Esophagus squamous epithelium (tissue), 5 donors: ENCODE results near the gene CNDP2. TPM values are rescaled to one million over a fixed set of nuclear protein-coding genes. Genes with fewer than 3 reads are reported as not detected.

Experiments used
- DNase-seq: peaks from one replicate; lab custom pipeline; 2025; lab: John Stamatoyannopoulos, UW
- H3K27ac ChIP-seq, 4 donors: fragments of 200-600 bp; sonication (generic); one replicate each; pipeline ENCODE4 v1.5.1; 2016 to 2019; ENCODE audit warnings: mild to moderate bottlenecking in 1 of 4
- H3K27me3 ChIP-seq, 4 donors: fragments of 200-600 bp; sonication (generic); 1 replicate in 3 of 4; 2 replicates in 1 of 4; pipeline versions ENCODE4 v1.5.1 to v1.6.0; 2017 to 2021; ENCODE audit warnings: antibody characterized with exemption in 1 of 4
- H3K36me3 ChIP-seq, 3 donors: fragments of 200-600 bp; sonication (generic); one replicate each; pipeline ENCODE4 v1.5.1; 2016 to 2019
- H3K4me1 ChIP-seq, 3 donors: fragments of 200-600 bp; sonication (generic); one replicate each; pipeline ENCODE4 v1.5.1; 2017 to 2019
- H3K4me3 ChIP-seq, 4 donors: fragments of 200-600 bp; sonication (generic); 1 replicate in 3 of 4; 2 replicates in 1 of 4; pipeline ENCODE4 v1.5.1; 2016 to 2019; ENCODE audit warnings: mild to moderate bottlenecking in 2 of 4, moderate library complexity in 1 of 4
- H3K9me3 ChIP-seq, 3 donors: fragments of 200-600 bp; sonication (generic); one replicate each; pipeline ENCODE4 v1.5.1; 2016 to 2019
- CTCF ChIP-seq, 6 experiments: fragments of 450-650 bp in 4 of 6; fragments of 200-600 bp in 2 of 6; sonication (generic) in 2 of 6; IDR thresholded peaks; one replicate each; pipeline ENCODE4 v1.5.1; 2016 to 2019; ENCODE audit warnings: antibody characterized with exemption in 6 of 6, mild to moderate bottlenecking in 4 of 6, moderate library complexity in 4 of 6
- POLR2A ChIP-seq, 4 donors: fragments of 450-650 bp; IDR thresholded peaks; one replicate each; pipeline ENCODE4 v1.6.1; 2017; ENCODE audit warnings: antibody characterized with exemption in 4 of 4, mild to moderate bottlenecking in 4 of 4, moderate library complexity in 3 of 4
- WGBS, 2 donors: methylation state at CpG; one replicate each; pipeline ENCODE4 v1.1.5; 2018; 5-methylcytosine and 5-hydroxymethylcytosine counted together
- intact Hi-C: fragments of 100-400 bp; cut with DNase I; formaldehyde crosslinking; loops from one replicate; pipeline ENCODE4 v1.15.0; 2022
- total RNA-seq, 4 donors: library from RNA; depleted of rRNA; stranded (reverse); fragments of >200 nt; gene quantifications; one replicate each; pipeline ENCODE4 v1.1.0, GENCODE V29; 2016
- donor health status: DM: yes; HTN: yes; CAD: no.

The CNDP2 gene
- total RNA-seq, 4 donors from 2014 or later: 66.6 to 136 (median 87.9) TPM

GRCh38 chr18:74525741-74526140 lies 29.6 kb downstream of the CNDP2 start:
- no peak overlapping the region for H3K4me3 ChIP-seq
- no peaks in the 10 kb centered on the region for H3K4me1 ChIP-seq
- H3K9me3 ChIP-seq: no peaks in the 10 kb centered on the region
- H3K27me3 ChIP-seq: no peaks in the 10 kb centered on the region
- TF ChIP-seq CTCF (IDR thresholded peaks at IDR 0.05) (no peak), POLR2A (IDR thresholded peaks at IDR 0.05) (no peak)
- no peak for DNase-seq
- H3K36me3 ChIP-seq: peaks cover 0 to 11% (median 8%) of the 10 kb centered on the region in 3 donors
- WGBS, 2 donors: 85 to 100% methylated on average over 2 of the region's 9 CpGs
- no peak overlapping the region for H3K27ac ChIP-seq
- intact Hi-C loops: no loop called here

GRCh38 chr18:74526488-74526887 lies 30.3 kb downstream of the CNDP2 start:
- no peak for TF ChIP-seq POLR2A (IDR thresholded peaks at IDR 0.05)
- no peak overlapping the region for H3K27ac ChIP-seq
- H3K9me3 ChIP-seq: no peaks in the 10 kb centered on the region
- no peaks in the 10 kb centered on the region for H3K4me1 ChIP-seq
- H3K27me3 ChIP-seq: no peaks in the 10 kb centered on the region
- H3K4me3 ChIP-seq: no peak overlapping the region
- DNase-seq: no peak
- H3K36me3 ChIP-seq: peaks cover 0 to 4% (median under 1%) of the 10 kb centered on the region in 3 donors
- WGBS, 2 donors: 20 to 38% methylated on average over 2 of the region's 2 CpGs
- intact Hi-C loops: no loop called here

- TF ChIP-seq POLR2A (IDR thresholded peaks at IDR 0.05): no peak
- TF ChIP-seq CTCF (IDR thresholded peaks at IDR 0.05): no peak
- Histone ChIP-seq H3K27me3 (no peaks in the 10 kb centered on the region), H3K27ac (no peak overlapping the region), H3K9me3 (no peaks in the 10 kb centered on the region), H3K4me1 (no peaks in the 10 kb centered on the region), H3K36me3 (no peaks in the 10 kb centered on the region), H3K4me3 (no peak overlapping the region)
- intact Hi-C loops: no loop called here
- no peak for DNase-seq
- 59 to 90% methylated on average over 1 of the region's 1 CpG for WGBS, 2 donors
Observed at GRCh38 chr18:74528478-74528877, 32.3 kb downstream of the CNDP2 start.

GRCh38 chr18:74528913-74529312 lies 32.8 kb downstream of the CNDP2 start:
- no peak for DNase-seq
- WGBS, 2 donors: 63 to 73% methylated on average over 3 of the region's 3 CpGs
- H3K4me1 ChIP-seq: no peaks in the 10 kb centered on the region
- H3K36me3 ChIP-seq: no peaks in the 10 kb centered on the region
- intact Hi-C loops: no loop called here
- no peaks in the 10 kb centered on the region for H3K27me3 ChIP-seq
- no peak overlapping the region for H3K4me3 ChIP-seq
- no peaks in the 10 kb centered on the region for H3K9me3 ChIP-seq
- TF ChIP-seq CTCF (IDR thresholded peaks at IDR 0.05) (no peak), POLR2A (IDR thresholded peaks at IDR 0.05) (no peak)
- H3K27ac ChIP-seq: no peak overlapping the region

- Histone ChIP-seq H3K27ac (no peak overlapping the region), H3K9me3 (no peaks in the 10 kb centered on the region), H3K4me1 (no peaks in the 10 kb centered on the region), H3K4me3 (no peak overlapping the region), H3K27me3 (no peaks in the 10 kb centered on the region), H3K36me3 (no peaks in the 10 kb centered on the region)
- intact Hi-C loops: no loop called here
- DNase-seq: no peak
- WGBS, 2 donors: 77 to 86% methylated on average over 6 of the region's 6 CpGs
- TF ChIP-seq CTCF (IDR thresholded peaks at IDR 0.05) (no peak), POLR2A (IDR thresholded peaks at IDR 0.05) (no peak)
Observed at GRCh38 chr18:74529378-74529777, 33.2 kb downstream of the CNDP2 start.
